NCI-H128 (cell line): ENCODE results near the gene MTCL1.

Source experiments
- DNase-seq: peaks from one replicate; lab custom pipeline; 2025; ENCODE audit not compliant: unreplicated experiment; lab: John Stamatoyannopoulos, UW

The MTCL1 gene

DNA sequence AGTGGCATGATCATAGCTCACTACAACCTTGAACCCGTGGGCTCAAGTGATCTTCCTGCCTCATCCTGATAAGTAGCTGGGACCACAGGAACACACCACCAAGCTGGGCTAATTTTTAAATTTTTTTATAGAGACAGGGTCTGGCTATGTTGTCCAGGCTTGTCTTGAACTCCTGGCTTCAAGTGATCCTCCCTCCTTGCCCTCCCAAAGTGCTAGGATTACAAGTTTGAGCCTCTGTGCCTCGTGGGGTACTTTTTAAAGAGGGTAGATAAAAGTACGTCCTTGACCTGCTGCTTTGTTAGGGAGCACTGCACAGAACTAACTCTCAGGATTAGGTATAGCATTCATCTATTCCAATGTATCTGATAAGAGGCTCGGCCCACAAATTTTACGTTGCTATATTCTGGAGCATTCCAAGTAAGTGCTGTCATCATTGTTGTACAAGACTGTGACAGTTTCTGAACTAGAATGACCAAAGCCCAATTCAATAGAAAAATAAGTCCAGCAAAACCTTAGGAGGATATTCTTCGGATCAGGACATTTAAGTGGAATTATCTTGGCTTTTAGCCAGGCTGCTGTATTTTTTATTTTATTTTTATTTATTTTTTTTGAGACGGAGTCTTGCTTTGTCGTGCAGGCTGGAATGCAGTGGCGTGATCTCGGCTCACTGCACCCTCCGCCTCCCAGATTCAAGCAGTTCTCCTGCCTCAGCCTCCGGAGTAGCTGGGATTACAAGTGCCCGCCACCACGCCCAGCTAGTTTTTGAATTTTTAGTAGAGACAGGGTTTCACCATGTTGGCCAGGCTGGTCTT is 4.1 kb downstream of the MTCL1 start:
- no peak for DNase-seq

DNA sequence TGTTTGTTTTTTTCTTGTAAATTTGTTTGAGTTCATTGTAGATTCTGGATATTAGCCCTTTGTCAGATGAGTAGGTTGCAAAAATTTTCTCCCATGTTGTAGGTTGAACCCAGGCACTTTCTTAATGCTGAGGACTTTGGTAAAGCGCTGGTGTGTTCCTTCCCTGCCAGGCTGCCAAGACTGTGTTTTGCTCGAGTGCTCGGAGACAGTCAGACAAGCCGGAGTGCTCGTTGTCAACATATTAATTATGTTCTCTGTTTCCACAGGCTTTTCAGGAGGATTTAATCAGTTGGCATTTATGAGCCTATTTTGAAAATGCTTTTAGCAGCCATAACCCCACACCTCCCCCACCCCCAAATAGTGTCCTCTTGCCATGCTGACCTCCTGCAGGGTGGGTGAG is 6.4 kb downstream of the MTCL1 start:
- DNase-seq, result no peak

GRCh38 chr18:8713691-8714090 is 8.3 kb downstream of the MTCL1 start:
- no peak for DNase-seq

GRCh38 chr18:8715599-8715998 is 10.2 kb downstream of the MTCL1 start:
- DNase-seq, result no peak

- DNase-seq, result no peak
Measured at GRCh38 chr18:8717011-8717770, 11.8 kb downstream of the MTCL1 start.

DNA sequence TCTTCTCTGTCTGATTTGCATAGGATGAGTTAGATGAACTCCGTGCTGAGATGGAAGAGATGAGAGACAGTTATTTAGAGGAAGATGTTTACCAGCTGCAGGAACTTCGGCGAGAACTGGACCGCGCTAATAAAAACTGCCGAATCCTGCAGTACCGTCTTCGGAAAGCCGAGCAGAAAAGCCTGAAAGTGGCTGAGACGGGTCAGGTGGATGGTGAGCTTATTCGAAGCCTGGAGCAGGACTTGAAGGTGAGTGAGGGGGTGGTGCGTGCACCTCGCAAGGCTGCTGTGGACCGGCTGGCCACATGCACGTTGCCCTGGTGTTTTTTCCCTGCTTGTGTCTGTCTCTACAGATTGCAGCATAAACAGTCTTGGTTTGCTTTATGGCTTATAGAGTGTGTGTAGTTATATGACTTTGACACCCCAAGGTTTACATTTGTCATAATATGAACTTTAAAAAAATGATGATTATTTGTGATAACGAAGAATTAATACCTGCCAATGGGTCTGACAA is 13.1 kb downstream of the MTCL1 start:
- no peak for DNase-seq

DNA sequence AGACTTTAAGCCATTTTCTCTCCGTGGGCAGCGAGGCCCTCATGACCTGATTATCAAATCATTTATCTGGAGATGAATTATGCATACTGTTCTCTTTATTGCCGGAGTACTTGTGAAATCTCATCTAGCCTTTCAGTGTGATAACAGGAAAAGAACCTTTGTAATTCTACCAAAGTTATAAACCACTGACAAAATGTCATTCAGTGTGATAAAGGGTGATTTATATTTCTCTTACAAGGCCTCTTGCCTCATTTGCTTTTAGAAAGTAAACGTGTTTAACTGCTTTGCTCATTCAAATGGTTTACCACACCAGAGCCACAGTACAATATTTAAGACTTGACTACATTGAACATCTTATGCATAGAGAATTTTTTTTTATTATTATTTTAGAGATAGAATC is 13.8 kb downstream of the MTCL1 start:
- DNase-seq, result no peak

DNA sequence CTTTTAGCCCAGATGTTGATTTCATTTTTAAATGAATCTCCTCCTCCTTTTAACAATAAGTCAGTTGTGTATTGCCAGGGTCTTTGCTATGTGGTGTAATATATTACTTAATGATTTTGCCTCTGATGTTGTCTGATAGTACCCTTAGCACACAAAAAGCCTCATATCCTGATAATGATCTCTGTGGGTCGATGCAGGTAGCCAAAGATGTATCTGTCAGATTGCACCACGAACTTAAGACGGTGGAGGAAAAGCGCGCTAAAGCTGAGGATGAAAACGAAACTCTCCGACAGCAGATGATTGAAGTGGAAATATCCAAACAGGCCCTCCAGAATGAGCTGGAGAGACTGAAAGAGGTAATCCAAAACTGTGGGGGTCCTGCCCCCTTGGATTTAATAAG is 14.8 kb downstream of the MTCL1 start:
- no peak for DNase-seq

DNA sequence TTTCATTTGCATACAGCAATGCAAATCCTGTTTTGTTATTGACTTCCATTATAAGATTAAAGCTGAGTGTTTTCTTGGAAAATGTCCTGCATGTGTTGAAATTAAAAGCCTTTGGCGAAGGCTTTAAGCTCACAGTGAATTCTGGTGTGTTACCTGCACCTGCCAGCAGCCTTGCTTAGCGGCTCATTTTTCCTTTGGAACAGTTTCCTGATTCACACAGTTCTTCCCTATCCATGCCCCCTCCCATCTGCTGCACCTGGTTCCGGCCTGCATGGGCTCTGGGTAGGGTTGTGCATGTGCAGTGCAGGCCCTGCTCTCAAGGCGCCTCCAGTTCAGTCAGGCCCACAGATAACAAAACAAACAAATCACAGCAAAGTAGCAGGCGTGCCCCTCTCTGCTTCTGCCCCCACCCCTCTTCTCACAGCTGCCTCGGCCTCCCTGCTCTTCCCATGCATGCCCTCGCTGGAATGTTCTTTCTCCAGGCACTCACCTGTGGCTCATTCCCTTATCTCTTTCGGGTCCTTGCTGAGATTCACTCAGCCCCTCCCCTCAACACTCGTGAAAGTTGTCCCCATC is 15.8 kb downstream of the MTCL1 start:
- no peak for DNase-seq

- no peak for DNase-seq
Measured at GRCh38 chr18:8721716-8722115, 16.4 kb downstream of the MTCL1 start.

DNA sequence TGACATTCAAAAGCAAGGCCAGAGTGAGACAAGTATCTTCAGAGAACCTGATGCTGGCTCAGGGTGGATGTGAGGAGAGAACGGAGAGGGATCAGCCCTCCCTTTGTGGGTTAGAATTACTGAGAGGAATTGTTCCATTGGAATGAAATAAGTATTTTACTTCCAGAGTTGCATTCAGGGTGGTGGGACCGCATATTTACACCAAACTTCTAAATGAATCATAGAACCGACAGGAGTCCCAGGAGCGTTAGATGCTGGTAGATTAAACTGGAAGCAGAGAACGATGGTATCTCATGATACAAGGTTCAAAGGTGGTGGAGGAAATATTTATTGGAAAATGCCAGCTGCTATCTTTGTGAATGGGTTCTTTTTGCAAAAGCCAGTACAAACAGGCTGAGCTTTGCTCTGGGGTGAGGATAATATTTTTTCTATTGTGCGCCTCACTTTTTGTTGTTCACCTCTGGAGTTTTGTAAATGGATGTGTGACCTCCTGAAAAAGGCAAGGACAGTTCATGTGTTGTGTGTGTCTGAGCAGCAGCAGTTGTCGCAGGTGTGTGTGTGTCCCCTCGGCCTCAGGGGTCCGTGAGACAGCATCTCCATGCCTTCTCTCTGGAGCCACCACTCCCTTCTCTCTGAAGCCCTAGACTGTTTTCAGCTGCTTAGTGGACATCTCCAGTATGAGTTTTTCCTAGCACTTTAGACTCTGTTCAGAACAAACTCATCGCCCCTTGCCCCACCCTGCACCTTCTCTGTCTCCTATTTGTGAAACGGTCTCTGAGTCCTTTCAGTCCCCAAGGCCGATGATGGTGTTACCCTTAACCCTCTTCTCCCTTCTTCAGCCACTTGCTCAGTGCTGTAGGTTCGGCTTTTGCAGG is 17.8 kb downstream of the MTCL1 start:
- no peak for DNase-seq

DNA sequence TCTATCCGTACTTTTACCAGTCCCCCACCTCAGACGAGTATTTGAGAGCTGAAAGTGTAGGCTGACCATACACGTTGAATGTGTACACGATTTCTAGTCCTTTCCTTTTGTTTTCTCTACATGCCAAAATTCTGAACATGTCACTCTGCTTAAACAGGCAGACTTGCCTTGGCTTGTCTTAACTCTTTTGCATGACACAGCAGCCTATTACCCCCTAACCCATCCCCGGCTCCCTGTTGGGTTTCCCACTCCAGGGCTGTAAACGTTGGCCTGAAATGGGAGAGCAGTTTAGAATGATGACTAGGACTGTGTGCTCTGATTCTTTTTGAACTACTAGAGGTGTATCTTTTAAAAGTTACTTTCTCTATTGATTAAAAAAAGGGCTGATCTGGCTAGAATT is 19.1 kb downstream of the MTCL1 start:
- no peak for DNase-seq

DNA sequence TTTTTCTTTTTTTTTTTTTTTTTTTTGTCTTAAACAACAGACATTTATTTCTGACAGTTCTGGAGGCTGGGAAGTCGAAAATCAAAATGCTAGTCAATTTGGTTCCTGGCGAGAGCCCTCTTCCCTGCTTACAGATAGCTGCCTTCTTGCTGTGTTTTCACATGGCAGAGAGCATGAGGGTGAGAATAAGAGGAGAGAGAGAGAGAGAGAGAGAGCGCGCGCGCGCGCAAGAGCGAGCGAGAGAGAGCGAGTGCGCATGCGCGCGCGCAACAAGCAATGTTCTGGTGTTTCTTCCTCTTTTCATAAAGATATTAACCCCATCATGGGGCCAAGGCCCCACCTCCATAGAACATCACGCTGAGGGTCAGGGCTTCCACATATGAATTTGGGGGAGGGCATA is 20.9 kb downstream of the MTCL1 start:
- no peak for DNase-seq

DNA sequence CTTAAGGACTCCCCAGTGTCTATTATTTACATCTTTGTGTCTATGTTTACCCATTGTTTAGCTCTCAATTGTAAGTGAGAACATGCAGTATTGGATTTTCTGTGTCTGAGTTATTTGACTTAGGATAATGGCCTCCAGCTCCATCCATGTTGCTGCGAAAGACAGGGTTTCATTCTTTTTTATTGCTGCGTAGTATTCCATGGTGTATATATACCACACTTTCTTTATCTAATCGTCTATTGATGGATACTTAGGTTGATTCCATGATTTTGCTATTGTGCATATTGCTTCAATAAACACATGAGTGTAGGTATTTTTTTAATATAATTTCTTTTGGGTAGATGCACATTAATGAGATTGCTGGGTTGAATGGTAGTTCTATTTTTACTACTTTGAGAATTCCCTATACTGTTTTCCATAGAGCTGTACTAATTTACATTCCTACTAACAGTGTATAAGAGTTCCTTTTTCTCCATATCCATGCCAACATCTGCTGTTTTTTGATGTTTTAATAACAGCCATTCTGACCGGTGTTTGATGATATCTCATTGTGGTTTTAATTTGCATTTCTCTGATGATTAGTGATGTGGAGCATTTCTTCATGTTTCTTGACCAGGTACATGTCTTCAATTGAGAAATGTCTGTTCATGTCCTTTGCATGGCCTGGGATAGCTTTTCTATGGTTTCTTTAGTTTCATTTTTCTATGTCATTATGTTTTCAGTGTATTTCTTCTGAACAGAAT is 21.8 kb downstream of the MTCL1 start:
- no peak for DNase-seq

- DNase-seq, result no peak
Measured at GRCh38 chr18:8730080-8730827, 24.9 kb downstream of the MTCL1 start.

GRCh38 chr18:8732442-8733360 is 27.3 kb downstream of the MTCL1 start:
- DNase-seq, result no peak

DNA sequence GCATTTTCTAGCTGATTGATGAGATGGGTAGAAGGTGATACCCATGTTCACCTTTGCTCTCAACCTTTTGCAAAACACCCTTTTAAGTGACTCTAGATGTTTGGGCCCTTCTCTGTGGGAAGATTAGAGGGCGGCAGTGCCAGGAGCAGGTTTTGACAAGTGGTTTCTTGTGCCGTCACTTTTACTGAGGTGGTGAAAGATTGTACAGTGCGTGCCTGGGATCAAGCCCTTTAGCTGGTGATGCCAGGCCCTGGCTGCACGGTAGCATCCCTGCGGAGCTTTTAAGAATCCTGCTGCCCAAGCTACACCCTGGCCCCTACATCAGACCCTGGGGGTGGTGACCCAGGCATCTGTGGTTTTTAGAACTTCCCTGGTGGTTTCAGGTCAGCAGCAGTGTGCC is 29.1 kb downstream of the MTCL1 start:
- no peak for DNase-seq

GRCh38 chr18:8735274-8735673 is 29.9 kb downstream of the MTCL1 start:
- DNase-seq, result no peak

GRCh38 chr18:8741117-8741516 is 35.8 kb downstream of the MTCL1 start:
- DNase-seq, result no peak
